ENCODE measurements around the gene LRRC32.
A peak's percentile ranks its signal among the peaks of the same experiment; 100 is the strongest.

The LRRC32 gene, protein sequence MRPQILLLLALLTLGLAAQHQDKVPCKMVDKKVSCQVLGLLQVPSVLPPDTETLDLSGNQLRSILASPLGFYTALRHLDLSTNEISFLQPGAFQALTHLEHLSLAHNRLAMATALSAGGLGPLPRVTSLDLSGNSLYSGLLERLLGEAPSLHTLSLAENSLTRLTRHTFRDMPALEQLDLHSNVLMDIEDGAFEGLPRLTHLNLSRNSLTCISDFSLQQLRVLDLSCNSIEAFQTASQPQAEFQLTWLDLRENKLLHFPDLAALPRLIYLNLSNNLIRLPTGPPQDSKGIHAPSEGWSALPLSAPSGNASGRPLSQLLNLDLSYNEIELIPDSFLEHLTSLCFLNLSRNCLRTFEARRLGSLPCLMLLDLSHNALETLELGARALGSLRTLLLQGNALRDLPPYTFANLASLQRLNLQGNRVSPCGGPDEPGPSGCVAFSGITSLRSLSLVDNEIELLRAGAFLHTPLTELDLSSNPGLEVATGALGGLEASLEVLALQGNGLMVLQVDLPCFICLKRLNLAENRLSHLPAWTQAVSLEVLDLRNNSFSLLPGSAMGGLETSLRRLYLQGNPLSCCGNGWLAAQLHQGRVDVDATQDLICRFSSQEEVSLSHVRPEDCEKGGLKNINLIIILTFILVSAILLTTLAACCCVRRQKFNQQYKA

DNA sequence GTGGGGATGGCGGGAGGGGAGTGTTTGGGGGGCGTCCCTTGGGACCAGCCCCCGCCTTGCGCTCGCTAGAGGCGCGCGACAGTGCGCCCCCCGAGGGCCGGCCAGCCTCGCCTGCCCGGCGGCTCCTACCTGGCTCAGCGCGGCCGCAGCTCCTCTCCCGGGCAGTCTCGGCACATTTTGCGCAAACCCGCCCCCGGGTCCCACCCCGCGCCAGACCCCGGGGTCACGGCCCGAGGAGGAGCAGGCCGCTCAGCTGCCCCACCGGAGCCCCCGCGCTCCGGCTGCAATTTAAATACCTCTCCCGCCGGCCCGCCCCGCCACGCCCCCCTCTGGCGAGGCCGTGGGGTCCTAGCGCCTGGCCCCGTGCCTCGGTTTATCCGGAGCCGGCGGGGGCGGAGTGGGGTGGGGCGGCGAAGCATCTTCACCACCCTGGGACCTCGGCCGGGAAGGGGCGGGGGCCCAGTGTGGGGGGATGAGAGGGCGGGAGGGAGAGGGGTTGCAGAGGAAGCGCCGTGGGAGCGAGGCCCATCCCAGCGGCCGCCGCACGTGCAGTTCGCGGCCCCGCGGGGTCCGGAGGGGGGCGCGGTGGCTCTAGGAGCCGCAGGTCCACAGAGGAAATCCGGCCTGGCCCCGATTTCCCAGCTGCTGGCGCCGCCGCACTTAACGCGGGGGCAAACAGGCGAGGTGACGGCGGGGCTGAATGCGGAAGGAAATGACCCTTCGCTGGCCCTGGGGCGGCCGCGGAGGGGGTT, at the start of gene LRRC32:
LRRC32 (minus strand) TSS at position 263 of the 752 bp plus-strand sequence. CDS start 4,793 bp downstream, outside the sequence.
- DNase-seq = no peak

DNA sequence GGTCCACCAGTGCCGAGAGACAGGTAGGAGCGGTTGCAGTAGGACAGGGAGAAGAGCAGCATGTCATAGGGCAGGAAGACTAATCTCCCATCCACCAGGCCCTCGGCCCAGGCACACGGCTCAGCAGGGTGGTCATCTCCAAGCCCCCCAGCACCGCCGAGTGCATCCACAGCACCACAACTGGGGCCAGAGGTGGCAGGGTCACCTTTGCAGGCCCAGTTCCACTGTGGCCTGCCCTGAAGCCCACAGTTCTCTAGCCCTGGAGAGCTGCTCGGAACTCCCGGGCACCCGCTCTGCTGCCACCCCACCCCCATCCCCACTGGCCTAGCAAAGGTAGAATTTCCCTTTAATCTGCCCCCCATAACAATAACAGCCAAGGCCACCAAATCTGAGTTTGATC, 49.1 kb upstream of the LRRC32 start:
- DNase-seq = no peak

DNA sequence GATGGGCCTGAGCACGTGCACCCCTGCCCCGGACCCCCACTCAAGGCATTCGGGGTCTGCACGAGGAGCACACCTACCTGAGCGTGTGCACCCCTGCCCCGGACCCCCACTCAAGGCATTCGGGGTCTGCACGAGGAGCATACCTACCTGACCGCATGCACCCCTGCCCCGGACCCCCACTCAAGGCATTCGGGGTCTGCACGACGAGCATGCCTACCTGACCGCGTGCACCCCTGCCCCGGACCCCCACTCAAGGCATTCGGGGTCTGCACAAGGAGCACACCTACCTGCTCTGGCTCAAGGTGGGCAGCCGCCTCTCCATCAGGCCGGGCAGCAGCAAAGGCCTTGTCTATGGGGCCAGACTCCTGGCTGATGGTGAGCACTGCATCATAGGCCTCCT, 48.7 kb upstream of the LRRC32 start:
- no peak for DNase-seq

DNA sequence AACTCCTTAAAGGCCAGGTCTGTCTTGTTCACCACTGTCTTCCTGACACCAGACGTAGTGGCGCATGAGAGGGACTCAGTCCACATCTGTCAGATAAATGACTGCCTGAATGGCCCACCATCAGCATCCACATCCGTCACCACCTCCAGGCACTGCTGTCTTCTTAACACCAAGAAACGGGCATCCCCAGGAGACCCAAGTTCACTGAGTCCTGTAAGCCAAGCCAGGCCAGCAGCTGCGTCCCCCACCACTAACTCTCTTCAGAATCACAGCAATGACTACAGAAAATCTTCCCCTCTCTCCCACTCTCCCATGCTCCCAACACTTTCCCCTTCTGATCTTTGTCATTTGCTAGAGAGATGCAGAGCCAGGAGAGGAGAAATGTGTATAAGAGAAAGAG, 47.3 kb upstream of the LRRC32 start:
- no peak for DNase-seq

DNA sequence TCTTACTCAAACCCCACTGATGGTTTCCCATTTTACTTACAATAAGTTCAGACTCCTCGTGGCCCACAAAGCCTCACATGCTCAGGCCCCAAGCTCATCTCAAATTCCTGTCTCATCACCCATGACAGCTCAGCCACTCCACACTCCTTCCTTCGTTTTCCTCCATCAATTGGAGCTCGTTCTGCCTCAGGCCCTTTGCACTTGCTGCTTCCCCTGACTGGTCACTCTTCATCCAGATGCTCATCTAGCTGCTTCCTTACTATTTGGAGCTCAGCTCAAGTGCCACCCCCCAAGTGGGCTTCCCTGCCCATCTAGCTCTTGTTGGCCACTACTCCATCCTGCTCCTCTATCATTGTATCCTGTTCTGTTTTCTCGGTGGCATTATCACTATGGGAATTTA, 46.8 kb upstream of the LRRC32 start:
- no peak for DNase-seq

DNA sequence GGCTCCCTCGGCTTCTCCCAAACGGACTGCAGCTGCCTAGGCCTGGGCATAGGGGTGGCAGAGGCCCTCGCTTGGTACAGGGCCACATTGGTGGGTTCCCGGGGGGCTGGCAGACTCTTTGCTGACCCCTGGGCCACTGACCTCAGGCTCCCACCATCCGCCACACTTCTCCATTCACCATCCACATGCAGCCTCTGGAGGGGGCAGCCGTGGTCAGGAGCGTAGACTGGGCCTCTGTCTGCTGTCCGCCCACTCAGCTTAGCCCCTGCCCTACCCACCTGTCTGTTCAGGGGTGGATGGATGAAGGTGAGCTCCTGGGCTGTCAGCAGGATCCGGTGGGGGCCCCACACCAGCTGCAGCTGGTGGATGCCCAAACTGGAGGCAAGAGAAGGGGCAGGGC, 45.7 kb upstream of the LRRC32 start:
- DNase-seq = no peak

DNA sequence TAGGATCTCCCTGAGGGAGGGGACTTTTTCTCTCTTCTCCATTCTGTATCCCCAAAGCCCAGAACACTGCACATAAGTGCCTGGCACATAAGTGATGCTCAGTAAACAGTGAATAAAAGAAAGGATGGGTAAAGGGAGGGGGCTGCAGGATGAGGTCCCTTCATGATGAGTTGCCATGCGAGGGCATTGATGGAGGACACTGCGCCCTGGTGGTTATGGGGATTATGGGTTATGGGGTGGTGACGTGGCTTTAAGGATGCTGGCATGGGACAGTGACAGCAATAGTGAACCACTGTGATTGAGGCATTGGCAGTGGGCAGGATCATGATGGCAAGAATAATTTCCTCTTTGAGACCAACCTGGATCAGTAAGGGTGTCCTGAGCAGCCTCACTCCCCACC, 43.9 kb upstream of the LRRC32 start:
- DNase-seq = no peak

DNA sequence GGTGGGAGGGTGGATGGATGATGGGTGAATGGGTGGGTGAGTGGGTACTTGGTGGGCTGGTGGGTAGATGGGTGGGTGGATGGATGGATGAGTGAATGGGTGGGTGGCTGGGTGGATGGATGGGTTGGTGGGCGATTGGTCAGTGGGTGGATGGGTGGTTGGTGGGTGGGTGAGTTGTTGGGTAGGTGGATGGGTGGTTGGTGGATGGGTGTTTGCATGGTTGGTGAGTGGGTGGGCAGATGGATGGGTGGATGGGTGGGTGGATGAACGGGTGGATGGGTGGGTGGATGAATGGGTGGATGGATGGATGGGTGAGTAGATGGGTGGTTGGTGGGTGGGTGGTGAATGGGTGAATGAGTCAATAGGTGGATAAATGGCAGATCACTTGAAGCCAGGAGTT, 43.0 kb upstream of the LRRC32 start:
- no peak for DNase-seq

DNA sequence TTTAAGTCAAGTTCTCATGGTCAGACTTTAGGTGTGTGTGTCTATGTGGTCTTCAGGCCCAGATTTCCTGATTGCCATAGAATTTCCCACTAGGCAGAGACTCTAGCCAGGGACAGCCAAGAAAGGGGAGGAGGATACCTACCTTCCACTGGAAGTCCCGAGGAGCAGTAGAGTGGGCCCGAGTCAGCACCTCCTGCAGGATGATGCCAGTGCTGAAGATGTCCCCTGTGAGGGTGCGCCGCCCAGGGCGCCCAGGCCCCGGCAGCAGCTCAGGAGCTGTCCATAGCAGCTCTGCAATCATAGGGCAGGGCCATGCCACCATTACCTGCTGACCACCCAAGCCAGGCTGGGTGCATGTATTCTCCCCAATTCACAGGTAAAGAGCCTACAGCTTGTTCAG, 41.6 kb upstream of the LRRC32 start:
- DNase-seq = no peak

DNA sequence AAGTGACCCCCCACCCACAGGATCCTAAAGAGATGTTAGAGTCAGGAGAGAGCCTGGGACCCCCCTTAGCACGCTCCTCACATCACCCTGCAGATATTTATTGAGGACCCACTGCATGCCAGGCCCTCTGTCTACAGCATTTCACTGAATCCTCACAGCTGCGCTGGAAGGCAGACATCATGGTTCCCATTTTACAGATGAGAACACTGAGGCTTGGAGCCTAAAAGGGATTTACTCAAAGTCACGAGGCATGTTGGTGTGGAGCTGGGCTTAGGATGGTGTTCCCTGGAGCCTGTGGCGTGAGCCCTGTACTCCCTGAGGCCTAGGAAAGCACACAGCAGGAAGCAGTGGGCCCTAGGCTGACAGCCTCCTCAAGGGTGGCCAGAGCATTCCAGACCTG, 39.2 kb upstream of the LRRC32 start:
- no peak for DNase-seq

DNA sequence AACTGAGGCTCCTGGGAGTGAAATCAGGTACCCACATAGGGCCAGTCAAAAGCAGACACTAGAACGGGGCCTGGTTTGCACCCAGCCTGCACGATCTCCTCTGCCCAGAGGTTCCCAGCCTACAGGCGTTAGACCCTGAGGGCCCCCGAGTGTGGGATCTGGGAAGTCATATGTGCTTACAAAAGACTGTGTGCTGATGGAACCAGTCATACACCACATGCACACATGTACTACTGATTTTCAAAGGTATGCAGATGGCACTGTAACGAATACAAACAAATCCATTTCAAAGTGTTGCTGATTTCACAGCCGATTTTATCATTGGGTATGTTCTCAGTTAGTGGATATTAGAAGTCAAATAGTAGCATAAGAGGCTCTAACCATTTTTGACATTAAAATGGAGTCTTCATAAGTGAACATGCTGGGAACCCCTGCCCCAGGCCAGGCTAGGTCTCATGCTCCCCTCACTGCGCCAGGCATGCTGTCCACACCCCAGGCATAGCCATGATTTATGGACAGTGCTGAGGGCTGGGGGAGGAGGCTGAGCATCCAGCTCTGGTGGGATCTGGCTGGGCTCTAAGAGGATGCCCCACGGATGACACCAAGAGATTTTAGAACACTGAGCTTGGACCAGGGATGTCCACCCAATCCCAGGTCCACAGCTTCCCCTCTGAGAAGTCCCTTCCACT, 38.6 kb upstream of the LRRC32 start:
- no peak for DNase-seq

DNA sequence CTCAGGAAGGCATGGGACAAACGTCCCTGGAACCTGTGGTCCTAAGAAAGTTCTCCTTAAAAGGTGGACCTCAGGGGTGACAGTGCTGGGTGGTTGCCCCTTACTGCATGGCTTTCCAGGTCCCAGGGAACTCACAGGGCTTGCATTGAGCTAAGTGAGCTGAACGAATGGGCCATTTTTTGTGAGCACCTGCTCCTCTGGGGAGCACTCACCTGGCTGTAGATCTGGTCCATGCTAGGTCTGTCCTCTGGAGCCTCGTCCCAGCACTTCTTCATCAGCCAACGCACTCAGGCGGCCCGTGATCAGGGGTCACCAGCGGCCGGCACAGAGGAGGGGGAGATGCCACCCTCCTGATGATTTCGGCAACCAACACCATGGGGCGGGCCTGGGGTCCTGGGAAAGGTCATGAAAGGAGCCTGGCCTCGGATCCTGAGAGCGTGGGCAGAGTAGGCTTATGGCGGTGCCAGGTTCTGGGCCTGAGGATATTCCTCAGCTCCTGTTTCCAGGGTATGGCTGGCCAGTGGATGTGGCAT, 36.8 kb upstream of the LRRC32 start:
- DNase-seq = no peak

DNA sequence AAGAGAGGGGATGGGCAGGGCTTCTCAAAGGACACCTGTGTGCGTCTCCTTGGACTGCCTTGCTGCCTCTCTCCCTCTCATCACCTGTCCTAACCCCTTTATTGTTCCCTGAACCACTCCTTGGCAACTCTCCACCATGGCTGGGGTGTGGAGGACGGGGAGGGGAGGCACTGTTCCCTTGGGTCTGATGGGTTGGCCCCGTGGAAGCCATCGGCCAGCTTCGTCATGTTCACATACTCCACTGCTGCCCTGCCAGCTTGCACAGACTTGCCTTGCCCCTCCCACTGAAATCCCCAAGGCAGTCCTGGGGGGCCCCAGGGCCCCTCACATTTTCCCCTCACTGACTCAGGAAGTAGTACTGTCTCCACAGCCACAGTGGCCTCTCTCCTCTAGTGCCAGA, 36.1 kb upstream of the LRRC32 start:
- no peak for DNase-seq

DNA sequence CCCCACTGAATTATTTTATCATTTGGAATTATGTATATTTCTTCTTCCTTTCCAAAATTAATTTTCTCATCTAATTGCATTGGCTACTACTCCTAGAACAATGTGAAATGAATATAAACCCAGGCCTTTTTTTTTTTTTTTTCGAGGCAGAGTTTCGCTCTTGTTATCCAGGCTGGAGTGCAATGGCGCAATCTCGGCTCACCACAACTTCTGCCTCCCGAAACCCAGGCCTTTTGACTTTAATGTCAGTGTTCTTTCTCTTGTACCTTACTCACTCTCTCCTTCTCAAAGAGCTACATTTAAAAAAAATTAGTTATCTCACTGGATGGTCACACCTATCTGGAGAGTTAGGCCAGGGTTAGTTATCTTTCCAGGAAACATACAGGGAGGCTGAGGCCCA, 35.3 kb upstream of the LRRC32 start:
- DNase-seq = no peak

DNA sequence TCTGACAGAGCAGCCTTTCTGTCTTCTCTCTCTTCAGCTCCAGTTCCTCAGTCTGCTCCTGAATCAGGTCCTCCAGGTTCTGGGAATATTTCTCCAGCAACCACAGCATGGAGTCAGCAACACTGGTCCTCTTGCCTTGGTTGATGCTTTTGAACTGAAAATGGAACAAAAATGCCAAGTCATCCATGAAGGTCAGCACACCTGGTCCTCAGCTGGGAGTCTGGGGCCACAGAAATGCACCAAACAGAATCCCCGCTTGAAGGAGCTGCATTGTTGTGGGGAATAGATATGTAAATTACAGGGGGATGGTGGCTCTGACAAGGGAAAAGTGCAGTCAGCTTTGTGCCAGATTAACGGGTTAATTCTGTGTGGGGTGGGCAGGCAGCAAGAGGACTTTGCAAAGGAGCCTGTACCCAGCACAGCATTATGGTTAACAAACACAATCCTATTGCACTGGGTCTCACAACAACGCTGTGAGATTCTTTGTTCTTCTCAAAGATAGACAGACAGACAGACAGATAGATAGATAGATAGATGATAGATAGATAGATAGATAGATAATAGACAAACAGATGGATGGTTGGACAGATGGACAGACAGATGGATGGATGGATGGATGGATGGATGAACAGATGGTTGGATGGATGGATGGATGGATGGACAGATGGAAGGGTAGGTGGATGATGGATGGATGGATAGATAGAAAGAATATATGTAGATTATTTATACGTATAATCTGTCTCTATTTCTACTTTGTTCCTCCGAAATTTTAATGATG, 33.8 kb upstream of the LRRC32 start:
- DNase-seq = no peak

DNA sequence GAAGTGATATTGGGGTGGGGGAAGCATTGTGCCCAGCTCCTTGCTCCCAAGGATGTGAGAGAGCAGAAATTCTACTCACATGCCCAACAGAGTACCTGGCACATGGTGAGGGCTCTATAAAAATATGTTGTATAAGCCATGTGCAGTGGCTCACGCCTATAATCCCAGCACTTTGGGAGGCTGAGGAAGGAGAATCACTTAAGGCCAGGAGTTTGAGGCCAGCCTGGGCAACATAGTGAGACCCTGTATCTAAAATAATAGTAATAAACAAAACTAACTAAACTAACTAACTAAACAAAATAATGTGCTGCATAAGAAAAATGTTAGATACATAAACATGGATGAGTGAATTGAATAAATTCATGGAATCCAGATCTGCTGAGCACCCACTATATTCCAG, 33.2 kb upstream of the LRRC32 start:
- DNase-seq = no peak

DNA sequence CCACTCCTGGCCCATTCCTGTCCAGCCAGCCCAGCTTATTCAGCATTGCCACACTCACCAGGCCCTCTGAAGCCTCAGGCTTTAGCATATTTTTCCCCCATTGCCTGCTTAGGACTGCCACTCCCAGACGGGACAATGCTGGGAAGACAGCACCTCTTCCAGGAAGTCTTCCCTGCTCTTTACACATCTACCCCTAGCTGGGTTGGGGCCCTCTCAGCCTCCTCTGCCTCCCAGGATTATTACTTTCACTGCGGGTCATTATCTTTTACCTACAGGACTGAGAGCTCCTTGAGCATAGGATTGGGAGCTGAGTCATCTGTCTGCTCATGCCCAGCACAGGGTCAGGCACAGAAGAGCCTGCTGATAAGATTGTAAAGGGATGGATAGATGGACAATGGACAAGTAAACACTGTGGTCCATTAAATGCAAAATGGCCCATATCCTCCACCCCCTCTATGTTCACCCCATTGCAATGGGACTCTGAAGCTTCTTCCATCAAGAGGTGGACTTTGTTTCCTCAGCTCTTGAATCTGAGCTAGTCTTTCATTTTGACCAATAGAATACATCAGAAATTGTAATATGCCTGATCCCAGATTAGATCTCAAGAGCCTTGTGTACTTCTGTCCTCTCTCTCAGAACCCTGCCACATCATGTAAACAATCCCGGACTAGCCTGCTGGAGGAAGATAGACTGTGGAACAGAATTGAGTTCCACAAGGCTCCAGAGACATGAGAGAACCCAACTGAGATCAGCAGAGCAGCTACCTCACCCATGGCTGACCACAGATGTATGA, 32.0 kb upstream of the LRRC32 start:
- DNase-seq = no peak

DNA sequence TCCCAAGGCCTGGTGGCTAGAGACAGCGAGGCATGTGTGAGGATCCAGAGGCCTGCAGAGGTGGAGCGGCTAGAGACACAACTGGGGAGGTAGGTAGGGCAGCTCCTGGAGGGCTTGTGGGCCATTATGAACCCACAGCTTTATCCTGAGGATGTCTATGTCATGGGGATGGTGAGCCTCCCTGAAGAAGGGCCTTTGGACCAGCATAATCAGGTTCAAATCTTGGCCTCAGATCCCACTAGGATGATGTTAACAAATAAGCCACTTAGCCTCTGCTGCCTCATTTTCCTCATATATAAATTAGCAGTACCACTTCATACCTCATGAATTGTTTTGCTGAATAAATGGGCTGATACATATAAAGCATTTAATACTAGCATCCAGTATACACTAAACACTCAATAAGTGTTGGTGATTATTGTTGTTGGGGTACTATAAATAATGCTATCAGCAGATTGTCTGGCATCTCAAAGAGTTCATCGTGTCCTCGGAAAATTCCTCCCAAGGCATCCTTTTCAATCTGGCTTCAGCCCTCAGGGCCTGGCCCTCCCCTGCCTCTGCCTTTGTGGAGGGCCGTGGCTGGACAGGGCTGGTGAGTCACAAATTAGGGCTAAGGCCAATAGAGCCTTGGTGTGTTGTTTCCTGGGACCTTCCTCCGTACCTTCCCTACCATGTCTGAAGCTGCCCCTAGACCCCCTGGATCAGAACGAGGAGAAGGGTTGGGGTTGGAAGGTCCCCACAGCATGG, 30.9 kb upstream of the LRRC32 start:
- DNase-seq = no peak

DNA sequence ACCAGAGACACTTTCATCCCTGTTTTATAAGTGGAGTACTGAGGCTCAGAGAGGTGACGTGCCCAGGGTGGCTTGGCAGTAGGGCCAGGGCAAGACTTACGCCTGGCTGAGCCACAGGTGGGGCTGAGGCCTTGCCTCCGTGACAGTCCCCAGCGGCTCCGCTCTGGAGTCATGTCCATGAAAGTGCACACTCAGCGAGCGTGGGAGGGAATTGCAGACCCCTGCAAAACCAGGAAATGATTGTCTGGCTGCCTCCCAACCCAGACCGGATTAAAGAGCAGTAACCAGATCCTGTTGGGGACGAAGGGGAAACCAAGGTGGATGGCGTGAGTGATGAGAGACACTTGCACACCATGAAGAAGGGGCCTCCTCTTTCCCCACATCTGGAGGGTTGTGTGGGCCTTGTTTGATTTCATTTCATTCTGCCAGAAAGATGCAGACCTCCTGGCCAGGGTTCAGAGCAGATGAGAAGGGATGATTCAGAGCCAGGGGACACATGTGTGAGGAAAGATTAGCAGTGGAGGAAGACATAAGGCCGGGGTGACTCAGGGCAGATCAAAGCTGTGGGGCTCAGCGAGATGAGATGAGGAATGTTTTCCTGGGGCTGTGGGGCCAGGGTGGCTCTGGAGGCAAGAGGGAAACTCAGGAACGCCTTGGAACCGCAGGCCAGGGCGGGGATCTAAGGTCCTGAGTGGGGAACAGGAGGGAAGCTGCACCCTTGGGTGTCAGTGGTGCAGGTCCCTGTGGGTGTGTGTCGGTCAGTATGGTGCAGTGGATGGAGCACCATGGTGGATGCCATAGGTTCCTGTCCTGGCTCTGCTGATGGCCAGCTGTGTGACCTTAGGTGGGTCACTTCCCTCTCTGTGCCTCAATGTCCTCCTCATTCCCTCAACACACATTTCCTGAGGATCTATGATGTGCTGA, 29.9 kb upstream of the LRRC32 start:
- peak; percentile 71 to 72 for DNase-seq
